GM19328 (cell line): ENCODE results near the gene RBM12.
"Not testable (repeated sequence)": the region's sequence is repeated elsewhere in the genome, so short reads cannot be mapped to it uniquely, and the experiment has no call there.

Experiments used
- ATAC-seq: cut with Tn5 transposase; IDR thresholded peaks from one replicate; pipeline ENCODE4 v1.9.1; 2021; ENCODE audit warnings: mild to moderate bottlenecking, moderate library complexity; ENCODE audit not compliant: unreplicated experiment

The RBM12 gene, protein sequence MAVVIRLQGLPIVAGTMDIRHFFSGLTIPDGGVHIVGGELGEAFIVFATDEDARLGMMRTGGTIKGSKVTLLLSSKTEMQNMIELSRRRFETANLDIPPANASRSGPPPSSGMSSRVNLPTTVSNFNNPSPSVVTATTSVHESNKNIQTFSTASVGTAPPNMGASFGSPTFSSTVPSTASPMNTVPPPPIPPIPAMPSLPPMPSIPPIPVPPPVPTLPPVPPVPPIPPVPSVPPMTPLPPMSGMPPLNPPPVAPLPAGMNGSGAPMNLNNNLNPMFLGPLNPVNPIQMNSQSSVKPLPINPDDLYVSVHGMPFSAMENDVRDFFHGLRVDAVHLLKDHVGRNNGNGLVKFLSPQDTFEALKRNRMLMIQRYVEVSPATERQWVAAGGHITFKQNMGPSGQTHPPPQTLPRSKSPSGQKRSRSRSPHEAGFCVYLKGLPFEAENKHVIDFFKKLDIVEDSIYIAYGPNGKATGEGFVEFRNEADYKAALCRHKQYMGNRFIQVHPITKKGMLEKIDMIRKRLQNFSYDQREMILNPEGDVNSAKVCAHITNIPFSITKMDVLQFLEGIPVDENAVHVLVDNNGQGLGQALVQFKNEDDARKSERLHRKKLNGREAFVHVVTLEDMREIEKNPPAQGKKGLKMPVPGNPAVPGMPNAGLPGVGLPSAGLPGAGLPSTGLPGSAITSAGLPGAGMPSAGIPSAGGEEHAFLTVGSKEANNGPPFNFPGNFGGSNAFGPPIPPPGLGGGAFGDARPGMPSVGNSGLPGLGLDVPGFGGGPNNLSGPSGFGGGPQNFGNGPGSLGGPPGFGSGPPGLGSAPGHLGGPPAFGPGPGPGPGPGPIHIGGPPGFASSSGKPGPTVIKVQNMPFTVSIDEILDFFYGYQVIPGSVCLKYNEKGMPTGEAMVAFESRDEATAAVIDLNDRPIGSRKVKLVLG

DNA sequence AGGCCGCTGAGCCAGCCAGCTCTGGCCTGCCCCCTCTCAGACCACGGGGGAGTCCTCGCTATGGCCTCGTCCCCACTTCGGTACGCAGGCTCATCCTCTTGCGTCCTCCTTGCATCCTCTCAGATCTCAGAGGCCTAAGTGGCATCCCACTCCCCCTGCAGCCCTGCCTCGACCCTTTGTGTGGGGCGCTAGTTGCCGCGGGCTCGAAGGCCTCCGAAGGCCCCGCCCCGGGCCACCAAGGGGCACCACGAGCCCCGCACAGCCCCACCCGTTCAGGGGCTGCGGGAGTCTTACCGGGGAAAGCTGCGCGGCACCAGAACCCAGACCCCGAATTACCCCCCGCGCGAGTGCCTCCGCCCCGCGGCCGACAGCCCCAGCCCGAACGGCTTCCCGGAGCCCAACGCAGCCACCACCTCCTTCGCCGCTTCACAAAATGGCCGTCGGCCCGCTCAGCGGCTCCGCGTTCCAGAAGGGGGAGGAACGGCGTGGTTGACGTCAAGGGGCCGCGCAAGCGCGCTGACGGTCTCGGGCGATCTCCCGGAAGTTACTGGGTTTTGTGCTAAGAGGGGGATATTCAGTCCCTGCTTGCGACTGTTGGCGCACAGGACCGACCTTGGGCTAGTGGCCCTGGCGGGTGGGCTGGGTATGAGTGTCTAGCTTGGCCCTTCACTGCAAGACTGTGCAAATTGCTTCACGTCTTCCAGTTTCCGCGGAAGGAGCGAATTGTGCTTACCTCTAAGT lies at the start of gene RBM12, which contains the start of gene CPNE1:
Gene RBM12 (minus strand): TSS at position 435 of the 741 bp plus-strand sequence. CDS start 9,578 bp downstream, outside the sequence.
Gene CPNE1 (minus strand): TSS at position 435 of the 741 bp plus-strand sequence. CDS start 31,977 bp downstream, outside the sequence.
- ATAC-seq, result peak; percentile 66

GRCh38 chr20:35714127-35714526 lies 49.4 kb upstream of the RBM12 start:
- ATAC-seq, result no peak

GRCh38 chr20:35713120-35713519 lies 48.4 kb upstream of the RBM12 start:
- ATAC-seq, result not testable (repeated sequence)

- no peak for ATAC-seq
These were observed 47.0 kb upstream of the RBM12 start for GRCh38 chr20:35711588-35712209.

DNA sequence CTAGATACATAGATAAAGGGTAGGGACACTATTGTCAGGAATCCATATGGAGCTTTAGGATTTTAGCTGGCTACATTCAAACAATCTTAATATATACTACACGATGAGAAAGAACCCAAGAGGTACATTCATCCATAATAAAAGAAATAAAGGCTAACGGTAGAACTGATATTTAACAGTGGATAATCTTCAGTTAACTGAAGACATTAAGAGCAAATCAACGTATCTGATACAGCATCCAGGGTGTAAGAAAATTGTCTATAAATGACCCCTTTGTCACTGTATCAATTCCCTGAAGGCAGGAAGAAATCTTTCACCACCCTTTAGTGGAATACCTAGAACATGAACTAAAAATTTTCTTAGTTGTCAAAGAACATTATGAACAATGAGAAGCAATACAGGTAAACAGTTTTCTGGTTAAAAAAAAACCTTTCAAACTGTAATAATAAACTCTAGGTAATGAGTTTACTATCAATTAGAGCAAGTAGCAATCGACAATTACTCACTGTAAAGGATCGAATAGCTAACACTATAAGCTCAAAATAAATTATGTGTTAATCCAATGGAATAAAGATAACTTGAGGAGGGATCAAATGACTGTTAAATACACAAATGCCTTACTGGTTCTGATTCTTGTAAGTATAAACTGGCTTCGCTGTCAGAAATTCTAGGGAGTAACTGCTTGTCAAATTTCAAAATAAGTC lies 46.3 kb upstream of the RBM12 start:
- no peak for ATAC-seq

GRCh38 chr20:35710039-35710438 lies 45.3 kb upstream of the RBM12 start:
- no peak for ATAC-seq

- no peak for ATAC-seq
These were observed 44.6 kb upstream of the RBM12 start for GRCh38 chr20:35709259-35709658.

DNA sequence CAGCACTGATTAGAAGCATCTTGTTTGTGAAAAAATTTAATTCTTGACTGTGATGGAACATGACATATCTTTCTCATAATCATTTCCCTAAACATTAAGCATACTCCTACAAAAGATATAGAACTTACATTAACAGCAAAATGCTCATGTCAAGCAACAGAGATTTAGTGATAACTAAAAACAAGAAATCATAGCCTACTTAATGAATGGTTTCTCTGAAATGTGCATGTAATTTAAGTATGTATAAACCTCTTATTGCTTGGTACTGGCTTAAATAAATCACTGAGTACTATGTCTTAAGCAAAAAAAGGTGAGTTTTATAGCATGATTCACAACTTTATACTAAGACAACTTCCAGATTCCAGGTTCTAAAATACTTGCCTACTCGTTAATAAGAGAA lies 43.8 kb upstream of the RBM12 start:
- ATAC-seq, result no peak

GRCh38 chr20:35706591-35707529 lies 42.2 kb upstream of the RBM12 start:
- ATAC-seq, result not testable (repeated sequence)

DNA sequence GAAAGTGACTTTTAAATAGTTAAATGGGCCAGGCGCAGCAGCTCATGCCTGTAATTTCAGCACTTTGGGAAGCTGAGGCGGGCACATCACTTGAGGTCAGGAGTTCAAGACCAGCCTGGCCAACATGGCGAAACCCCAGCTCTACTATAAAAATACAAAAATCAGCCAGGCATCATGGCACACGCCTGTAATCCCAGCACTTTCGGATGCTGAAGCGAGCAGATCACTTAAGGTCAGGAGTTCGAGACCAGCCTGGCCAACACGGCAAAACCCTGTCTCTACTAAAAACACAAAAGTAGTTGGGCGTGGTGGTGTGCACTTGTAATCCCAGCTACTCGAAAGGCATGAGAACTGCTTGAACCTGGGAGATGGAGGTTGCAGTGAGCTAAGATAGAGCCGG lies 41.2 kb upstream of the RBM12 start:
- ATAC-seq, result not testable (repeated sequence)

DNA sequence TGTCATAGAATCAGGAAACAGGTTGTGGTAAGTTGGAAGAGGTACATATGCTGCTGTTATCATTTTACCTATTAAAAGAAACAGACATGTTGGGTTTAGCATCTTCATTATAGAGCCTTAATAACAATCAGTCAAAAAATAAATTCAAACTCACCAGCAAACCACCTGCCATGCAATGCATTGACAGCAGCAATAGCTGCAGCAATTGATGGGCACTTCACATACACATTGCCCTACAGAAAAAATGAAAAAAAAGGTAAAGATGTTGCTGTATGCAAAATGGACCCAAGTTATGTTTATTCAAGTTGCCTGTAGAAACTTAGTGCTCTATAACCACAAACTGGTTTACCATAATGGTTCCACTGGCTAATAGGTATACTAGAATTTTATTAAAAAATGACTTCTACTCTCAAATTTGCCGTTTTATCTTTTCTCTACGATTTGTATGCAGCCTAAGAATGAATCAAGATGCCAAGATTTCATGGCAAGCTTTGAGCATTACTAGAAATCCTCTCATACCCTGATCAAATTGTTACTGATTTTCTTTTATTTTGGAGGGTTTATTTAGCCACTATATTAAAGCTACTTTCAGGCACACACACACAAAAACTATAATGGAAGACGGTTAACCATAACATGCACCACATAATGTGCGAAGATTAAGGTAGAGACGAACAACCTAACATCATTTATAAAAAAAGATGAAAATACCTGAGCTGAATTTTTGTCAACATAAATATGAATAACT lies 40.0 kb upstream of the RBM12 start:
- ATAC-seq, result no peak

DNA sequence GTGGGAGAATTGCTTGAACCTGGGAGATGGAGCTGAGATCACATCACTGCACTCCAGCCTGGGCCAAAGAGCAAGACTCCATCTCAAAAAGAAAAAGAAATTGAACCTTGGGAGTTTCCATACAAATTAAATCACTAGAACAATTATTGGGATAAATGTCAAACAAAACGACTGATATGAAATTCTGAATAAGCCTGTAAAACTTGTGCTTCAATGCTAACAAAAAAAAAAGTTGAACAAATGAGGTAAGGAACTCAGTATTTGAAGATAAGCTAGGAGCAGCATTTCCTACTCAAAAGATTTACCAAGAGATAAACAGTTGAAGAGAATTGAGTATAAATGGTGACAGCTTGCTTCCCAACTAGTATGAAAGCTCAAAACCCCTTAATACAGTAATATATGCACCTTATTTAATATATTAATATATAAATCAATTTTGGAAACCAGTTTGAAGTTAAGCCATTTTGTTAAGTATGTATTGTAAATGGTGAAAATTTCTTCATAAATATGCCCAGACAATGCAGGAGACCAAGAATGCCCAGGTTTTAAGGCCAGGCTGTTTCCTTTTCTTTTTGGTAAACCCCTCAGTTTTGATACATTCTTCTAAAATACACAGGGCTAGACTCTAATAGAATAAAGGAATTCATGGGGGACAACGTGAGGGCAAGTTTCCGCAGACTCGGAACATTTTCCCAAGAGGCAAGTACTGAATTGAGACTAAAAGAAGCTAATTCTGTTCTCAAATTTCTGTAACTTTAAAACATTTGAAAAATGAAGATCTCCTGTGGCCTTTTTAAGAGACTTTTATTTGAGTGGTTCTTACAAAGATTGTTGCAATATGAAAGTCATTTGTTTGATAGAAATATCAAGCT lies 38.4 kb upstream of the RBM12 start:
- no peak for ATAC-seq

DNA sequence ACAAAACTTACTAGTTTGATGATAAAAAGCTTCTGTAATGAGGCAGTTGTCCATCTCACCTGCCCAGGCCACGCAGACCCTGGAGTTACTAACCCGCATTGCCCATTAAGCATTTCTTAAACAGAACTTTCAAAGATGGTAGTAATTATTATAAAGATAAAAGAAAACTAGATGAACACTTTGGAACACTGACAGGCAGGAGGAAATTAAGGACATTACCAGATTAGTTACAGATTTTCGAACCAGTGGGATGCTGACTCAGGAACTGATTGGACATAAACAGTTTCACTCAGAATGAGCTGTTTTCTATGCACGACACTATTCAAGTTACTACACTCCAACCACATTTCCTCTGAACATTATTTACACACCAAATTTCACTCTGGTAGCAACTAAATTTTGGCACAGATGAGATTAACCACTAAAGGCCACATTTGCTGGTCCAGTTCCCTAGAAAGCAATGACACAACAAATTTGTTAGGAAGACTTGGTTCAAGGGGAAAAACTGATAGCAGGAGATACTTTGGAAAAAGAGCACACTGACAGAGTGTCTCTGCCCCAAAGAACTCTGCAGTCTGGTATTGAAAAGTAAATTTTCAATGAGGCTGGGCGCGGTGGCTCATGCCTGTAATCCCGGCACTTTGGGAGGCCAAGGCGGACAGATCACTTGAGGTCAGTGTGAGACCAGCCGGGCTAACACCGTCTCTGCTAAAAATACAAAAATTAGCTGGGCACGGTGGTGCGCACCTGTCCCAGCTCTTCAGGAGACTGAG lies 37.5 kb upstream of the RBM12 start:
- no peak for ATAC-seq

- no peak for ATAC-seq
These were observed 36.0 kb upstream of the RBM12 start for GRCh38 chr20:35700625-35701148.

DNA sequence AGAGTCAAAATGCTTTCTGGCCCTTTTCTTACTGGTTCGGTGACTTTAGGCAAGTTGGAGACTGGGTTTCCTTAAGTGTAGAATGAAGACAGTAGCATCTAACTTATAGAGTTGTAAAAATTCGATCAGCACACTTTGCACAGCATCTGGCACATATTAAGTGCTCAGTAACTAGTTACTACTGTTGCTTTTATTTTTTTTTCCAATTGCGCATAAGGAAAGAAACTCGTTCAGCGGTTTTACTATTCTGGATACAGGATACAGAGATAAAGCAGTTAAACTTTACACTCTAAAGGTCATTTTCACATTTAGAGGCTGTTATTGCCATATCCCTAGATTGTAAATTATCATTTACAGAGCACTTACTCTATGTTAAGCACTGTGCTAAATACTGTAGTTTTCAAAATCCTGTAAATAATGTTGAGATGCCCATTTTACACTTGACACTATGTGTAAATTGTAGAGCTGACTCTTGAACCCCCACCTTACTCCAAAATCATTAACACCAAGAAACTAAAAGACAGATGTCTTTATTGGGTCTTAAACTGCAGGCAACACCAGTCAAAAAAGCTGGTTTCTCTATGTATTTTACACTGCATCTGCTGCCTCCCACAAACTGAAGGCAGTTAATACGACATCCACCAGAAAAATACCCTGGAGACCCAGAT lies 35.4 kb upstream of the RBM12 start:
- ATAC-seq, result no peak
